Hepatocyte (in vitro differentiated cells): ENCODE data around the gene LGALS4.

Source experiments
- EZH2 ChIP-seq: fragments of 200-600 bp; sonication (generic); IDR thresholded peaks from 2 replicates; pipeline ENCODE4 v1.6.1; 2016; ENCODE audit warnings: antibody characterized with exemption, mild to moderate bottlenecking, borderline replicate concordance
- EZH2phosphoT487 ChIP-seq: fragments of 200-600 bp; sonication (generic); IDR thresholded peaks from one replicate; pipeline ENCODE4 v1.6.1; 2018; ENCODE audit warnings: antibody characterized with exemption, mild to moderate bottlenecking, low read depth, moderate library complexity; ENCODE audit not compliant: unreplicated experiment, severe bottlenecking
- TF ChIP-seq, protein P1 (sequence below): fragments of 200-600 bp; sonication (generic); IDR thresholded peaks from 2 replicates; pipeline ENCODE4 v1.5.1; 2016; ENCODE audit warnings: antibody characterized with exemption, mild to moderate bottlenecking; ENCODE audit not compliant: poor library complexity

GRCh38 chr19:38800577-38801347 lies 12.0 kb downstream of the LGALS4 start:
- TF ChIP-seq, protein P1, sequence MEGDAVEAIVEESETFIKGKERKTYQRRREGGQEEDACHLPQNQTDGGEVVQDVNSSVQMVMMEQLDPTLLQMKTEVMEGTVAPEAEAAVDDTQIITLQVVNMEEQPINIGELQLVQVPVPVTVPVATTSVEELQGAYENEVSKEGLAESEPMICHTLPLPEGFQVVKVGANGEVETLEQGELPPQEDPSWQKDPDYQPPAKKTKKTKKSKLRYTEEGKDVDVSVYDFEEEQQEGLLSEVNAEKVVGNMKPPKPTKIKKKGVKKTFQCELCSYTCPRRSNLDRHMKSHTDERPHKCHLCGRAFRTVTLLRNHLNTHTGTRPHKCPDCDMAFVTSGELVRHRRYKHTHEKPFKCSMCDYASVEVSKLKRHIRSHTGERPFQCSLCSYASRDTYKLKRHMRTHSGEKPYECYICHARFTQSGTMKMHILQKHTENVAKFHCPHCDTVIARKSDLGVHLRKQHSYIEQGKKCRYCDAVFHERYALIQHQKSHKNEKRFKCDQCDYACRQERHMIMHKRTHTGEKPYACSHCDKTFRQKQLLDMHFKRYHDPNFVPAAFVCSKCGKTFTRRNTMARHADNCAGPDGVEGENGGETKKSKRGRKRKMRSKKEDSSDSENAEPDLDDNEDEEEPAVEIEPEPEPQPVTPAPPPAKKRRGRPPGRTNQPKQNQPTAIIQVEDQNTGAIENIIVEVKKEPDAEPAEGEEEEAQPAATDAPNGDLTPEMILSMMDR, result no peak
- TF ChIP-seq EZH2 (no peak), EZH2phosphoT487 (no peak)
